Stimulated activated CD8-positive, alpha-beta memory T cell treated with anti-CD3 and anti-CD28 coated beads, Interleukin-12 subunit alpha, Interleukin-12 subunit beta, amount 100 ng/mL, for 1 hour (primary cell): ENCODE measurements around the gene CHSY1.
A peak's percentile ranks its signal among the peaks of the same experiment; 100 is the strongest.
"Not testable (repeated sequence)": the region's sequence is repeated elsewhere in the genome, so short reads cannot be mapped to it uniquely, and the experiment has no call there.

Experiments used
- DNase-seq: peaks from one replicate; pipeline ENCODE4 v3.0.0-alpha.2; 2020; ENCODE audit warnings: low read depth

The CHSY1 gene

GRCh38 chr15:101244036-101244781 lies 7.6 kb downstream of the CHSY1 start:
- DNase-seq: no peak

- DNase-seq: no peak
These were observed 8.4 kb downstream of the CHSY1 start for GRCh38 chr15:101243420-101243819.

- DNase-seq: no peak
These were observed 8.9 kb downstream of the CHSY1 start for GRCh38 chr15:101242999-101243336.

GRCh38 chr15:101242160-101242998 lies 9.5 kb downstream of the CHSY1 start:
- peak; percentile 27 for DNase-seq

- DNase-seq: no peak
These were observed 11.5 kb downstream of the CHSY1 start for GRCh38 chr15:101240358-101240757.

GRCh38 chr15:101239724-101240136 lies 12.1 kb downstream of the CHSY1 start:
- no peak for DNase-seq

- DNase-seq: no peak
These were observed 14.6 kb downstream of the CHSY1 start for GRCh38 chr15:101237251-101237650.

- no peak for DNase-seq
These were observed 18.1 kb downstream of the CHSY1 start for GRCh38 chr15:101233651-101234280.

GRCh38 chr15:101232677-101233076 lies 19.2 kb downstream of the CHSY1 start:
- no peak for DNase-seq

- DNase-seq: no peak
These were observed 23.5 kb downstream of the CHSY1 start for GRCh38 chr15:101228313-101228712.

GRCh38 chr15:101225658-101226057 lies 26.2 kb downstream of the CHSY1 start:
- no peak for DNase-seq

GRCh38 chr15:101221902-101222301 lies 29.9 kb downstream of the CHSY1 start:
- DNase-seq: no peak

- no peak for DNase-seq
These were observed 31.8 kb downstream of the CHSY1 start for GRCh38 chr15:101220060-101220459.

GRCh38 chr15:101219441-101219840 lies 32.4 kb downstream of the CHSY1 start:
- no peak for DNase-seq

GRCh38 chr15:101217446-101217845 lies 34.4 kb downstream of the CHSY1 start:
- DNase-seq: no peak

GRCh38 chr15:101216100-101216499 lies 35.7 kb downstream of the CHSY1 start:
- DNase-seq: no peak

- DNase-seq: no peak
These were observed 36.2 kb downstream of the CHSY1 start for GRCh38 chr15:101215681-101216080.

- DNase-seq: not testable (repeated sequence)
These were observed 37.3 kb downstream of the CHSY1 start for GRCh38 chr15:101214435-101215097.

GRCh38 chr15:101213570-101213969 lies 38.3 kb downstream of the CHSY1 start:
- DNase-seq: no peak

- no peak for DNase-seq
These were observed 38.7 kb downstream of the CHSY1 start for GRCh38 chr15:101213147-101213546.

GRCh38 chr15:101211897-101212296 lies 40.0 kb downstream of the CHSY1 start:
- DNase-seq: no peak

- DNase-seq: no peak
These were observed 41.4 kb downstream of the CHSY1 start for GRCh38 chr15:101210466-101210865.
